ENCODE data around the gene TMED3. TPM values are rescaled to one million over a fixed set of nuclear protein-coding genes. Genes with fewer than 3 reads are reported as not detected.
"Not testable (repeated sequence)": the region's sequence is repeated elsewhere in the genome, so short reads cannot be mapped to it uniquely, and the experiment has no call there.

Gene TMED3
- total RNA-seq, 1 donor from 2014 or later, result 41.2 TPM

DNA sequence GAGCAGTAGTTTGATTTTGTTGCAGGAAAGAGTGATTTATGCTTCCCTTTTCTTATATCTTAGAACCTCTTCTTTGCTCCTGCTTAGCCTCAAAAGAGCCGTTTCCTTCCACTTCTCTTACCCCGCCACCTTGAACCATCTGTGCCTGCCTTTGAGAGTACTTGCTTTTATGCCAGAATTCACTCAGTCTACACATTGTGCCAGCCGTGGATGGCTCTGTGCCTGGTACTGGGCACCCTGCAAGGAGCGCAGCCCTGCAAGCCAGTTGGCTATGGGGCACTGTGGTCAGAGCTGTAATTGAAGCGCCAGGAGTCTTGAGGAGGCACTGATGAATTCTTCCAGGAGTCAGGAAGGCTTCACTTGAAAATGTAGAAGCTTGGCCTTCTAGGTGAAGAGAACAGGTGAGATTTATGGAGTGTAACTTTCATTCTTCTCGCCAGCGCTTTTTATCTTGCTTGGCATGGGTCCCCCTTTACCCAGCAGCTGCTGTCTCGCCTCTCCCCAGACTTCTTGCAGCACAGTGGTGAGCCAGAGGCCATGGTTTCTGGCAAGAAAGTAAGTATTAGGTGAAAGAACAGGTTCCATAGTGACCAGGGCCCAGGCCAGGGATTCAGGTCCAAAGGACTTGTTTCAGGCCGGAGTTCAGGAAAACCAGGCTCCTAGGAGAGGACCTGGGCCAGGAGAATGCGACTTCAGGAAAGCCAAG lies 4.9 kb downstream of the TMED3 start:
- intact Hi-C loops (cut with micrococcal nuclease), result no loop called here

DNA sequence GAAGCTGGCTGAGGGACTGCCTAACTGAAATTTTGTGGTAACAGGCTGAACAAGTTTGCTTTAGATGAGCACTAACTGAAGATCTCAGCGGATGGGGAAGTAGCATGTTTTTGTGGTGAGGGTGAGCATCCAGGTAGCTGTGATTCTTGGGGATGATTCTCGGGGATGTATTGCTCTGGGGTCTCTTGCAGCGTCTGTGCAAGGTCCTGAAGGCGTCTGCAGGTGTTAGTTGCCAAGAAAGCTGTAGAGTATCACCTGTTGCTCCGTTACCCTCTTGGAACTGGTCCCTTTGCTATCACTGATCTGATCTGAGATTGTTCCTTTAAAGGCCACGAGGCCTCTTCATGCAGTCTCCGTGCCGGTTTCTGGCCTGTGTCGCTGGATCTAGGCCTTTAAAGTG lies 6.0 kb downstream of the TMED3 start:
- intact Hi-C loops (cut with micrococcal nuclease), result no loop called here

DNA sequence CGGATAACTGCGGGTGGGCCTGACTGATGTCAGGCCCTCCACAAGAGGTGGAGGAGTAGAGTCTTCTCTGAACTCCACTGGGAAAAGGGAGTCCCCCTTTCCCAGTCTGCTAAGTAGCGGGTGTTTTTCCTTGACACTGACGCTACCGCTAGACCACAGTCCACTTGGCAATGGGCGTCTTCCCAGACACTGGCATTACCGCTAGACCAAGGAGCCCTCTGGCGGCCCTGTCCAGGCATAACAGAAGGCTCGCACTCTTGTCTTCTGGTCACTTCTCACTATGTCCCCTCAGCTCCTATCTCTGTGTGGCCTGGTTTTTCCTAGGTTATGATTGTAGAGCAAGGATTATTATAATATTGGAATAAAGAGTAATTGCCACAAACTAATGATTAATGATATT lies 9.1 kb downstream of the TMED3 start:
- intact Hi-C loops (cut with micrococcal nuclease), result not testable (repeated sequence)

DNA sequence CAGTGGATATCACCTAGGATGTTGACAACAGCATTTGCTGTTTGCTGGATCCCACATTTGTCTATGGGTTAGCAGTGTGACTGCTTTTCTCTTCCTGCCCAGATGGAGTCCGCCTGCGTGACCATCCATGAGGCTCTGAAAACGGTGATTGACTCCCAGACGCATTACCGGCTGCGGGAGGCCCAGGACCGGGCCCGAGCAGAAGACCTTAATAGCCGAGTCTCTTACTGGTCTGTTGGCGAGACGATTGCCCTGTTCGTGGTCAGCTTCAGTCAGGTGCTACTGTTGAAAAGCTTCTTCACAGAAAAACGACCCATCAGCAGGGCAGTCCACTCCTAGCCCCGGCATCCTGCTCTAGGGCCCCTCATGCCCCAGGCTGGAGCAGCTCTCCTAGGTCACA lies 11.0 kb downstream of the TMED3 start:
- intact Hi-C loops (cut with micrococcal nuclease), result no loop called here

DNA sequence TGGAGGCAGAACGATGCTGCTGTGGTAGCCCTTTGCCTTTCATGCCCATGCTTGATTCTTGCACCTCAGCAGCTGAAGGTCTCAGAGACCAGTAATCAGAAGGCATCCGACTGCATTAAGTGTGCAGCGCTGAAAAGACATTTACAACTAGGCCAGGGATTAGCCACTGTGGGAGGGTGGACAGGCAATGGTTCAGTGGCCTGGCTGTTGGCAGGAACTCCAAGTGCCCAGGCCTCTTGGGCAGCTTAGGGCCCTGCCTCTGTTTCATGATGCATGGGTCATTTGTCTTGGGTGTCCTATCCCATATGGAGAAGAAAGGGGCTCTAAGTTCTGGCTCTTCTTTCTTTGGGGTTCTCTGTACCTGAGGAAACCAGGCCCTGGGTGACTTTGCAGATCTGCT lies 11.4 kb downstream of the TMED3 start:
- intact Hi-C loops (cut with micrococcal nuclease), result no loop called here

DNA sequence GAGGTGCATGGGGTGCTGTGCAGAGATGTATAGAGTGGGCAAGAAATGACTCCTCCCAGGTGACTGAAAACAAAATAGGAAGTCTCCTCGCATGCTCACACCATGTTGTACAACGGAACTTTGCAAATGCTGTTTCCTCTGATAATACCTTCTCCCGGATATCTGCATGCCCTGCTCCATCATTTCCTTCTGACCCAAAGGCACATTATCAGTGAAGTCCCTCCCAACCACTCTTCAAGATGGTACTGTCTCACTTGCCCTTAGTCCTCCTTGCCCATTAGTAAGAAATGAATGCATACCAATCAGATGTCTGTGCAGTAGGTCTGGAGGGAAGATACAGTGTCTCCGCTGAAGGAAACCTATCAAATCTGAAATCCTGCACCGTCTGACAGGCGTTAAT lies 12.0 kb downstream of the TMED3 start:
- intact Hi-C loops (cut with micrococcal nuclease), result no loop called here

DNA sequence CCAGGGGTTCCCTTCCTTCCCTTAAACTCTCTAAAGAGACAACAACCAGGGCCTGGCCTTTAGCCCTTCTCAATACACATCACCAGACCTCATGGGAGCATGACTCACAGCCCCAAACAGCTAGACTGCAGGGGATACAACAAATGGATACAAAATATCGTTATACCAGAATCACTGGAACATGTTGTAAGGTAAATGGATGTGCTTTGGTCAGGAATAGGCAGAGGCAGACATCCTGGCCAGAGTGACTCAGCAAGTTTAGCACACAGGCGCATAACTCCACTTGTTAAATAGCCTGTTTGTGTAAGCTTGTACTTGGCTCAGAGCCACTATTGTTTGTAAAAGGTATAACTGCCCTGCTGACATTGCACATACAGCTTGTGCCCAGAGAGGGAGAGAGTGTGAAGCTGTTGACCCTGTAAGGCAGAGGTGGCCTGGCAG lies 18.3 kb downstream of the TMED3 start:
- intact Hi-C loops (cut with micrococcal nuclease), result no loop called here

DNA sequence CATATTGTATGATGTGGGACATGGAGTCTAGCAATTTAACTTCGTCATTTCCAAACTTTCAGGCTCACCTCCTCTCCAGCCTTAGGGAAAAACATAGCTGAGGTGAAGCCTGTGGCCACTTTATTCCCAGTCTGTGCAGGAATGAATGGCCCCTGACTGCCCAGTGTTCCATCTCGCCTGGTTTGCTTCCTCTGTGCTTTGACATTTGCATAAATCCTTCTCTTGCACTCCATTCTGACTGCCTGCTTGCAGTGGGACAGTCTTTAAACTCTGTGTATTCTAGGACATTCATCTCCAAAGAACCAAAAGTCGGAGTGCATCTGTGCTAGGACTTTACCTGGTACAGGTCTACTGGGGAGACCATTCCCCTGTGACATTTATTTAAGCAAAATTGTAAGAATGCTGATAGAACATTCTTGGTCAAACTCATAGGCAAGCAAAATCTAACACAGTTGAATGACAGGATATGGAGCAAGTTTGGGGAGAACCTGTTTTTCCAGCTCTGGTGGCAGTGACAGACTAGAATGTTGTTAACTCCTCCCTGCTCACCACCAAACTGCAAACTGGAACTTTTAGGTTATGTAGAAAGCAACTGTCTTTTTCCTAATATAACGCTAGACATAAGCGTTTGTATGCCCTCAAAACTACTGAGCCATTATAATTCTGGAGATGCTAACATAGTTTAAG lies 22.1 kb downstream of the TMED3 start:
- intact Hi-C loops (cut with micrococcal nuclease), result no loop called here

DNA sequence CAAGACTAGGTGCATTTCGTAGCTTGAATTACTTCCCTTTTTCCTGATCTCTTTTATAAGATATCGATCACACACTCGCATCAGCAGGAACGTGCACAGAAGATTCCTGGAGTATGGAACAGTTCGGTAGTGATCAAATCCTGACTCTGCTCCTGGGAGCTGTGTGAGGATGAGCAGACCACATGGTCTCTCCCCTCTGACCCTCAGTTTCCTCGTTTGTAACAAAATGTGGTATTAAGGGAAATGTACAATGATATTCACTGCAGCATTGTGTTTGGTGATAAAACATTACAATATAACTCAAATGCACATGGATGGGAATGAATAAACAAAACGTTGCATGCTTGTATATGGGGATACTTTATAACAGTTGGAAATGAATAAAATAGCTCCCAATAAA lies 26.7 kb downstream of the TMED3 start:
- intact Hi-C loops (cut with micrococcal nuclease), result no loop called here

DNA sequence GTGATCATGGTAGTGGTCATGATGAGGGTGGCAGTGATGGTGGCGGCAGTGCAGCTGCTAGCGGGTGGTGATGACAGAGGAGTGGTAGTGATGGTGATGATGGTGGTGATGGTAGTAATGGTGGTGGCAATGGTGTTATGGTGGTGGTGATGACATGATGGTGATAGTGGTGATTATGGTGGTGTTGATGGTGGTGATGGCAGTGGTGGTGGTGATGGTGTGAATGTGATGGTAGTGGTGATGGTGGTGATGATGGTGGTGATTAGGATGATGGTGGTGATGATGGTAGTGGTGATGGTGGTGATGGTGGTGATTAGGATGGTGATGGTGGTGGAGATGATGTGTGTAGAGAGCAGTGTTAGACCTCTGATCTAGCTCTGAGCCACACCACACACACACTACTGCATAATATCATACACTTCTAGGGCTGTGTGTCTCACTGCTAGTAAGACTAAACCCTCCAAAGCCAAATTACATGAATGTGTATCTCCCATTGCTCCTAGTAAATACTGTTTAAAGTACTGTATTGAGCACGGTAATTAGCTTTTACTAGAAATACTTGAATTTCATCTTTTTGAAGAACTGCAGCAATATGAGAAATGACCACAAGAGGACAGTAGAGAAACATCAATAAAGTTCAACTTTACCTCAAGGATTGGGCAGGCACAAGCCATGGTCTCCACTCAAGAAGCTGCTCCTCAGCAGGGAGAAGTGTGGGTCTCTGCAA lies 28.8 kb downstream of the TMED3 start:
- intact Hi-C loops (cut with micrococcal nuclease), result loop anchor here (2.0 kb wide), 1 partner anchor 257 kb away; no protein-coding TSS in a partner anchor

DNA sequence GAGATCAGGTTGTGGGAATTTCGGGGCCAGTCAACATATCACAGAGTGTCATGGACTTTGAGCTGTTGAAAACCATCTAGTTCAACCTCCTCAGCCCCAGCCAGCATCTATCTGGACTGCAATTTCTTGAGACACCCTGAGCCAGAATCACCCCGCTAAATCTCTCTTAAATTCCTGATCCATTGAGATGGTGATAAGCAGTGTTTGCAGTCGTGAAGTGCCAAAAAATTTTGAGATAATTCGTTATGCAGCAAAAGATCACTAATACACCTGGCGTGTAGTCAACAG lies 29.3 kb downstream of the TMED3 start:
- intact Hi-C loops (cut with micrococcal nuclease), result no loop called here

DNA sequence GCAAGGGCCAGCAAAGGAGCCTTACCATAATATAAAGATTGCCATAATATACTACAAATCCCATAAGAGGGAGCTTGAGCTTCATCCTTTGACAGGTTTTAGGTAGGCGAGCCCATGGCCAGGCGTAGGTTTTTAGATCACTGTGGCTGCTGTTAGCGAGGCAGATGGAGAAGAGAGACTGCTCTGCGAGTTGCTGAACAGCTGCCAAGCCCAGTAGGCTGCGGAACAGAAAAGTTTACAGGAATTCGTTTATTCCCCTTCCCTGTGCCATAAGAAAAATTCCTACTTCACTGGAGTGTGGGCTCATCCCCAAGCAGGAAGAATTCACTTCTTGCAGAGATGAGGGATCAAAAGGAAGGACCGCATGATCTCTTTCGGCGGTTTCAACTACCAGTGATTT lies 30.5 kb downstream of the TMED3 start:
- intact Hi-C loops (cut with micrococcal nuclease), result no loop called here

DNA sequence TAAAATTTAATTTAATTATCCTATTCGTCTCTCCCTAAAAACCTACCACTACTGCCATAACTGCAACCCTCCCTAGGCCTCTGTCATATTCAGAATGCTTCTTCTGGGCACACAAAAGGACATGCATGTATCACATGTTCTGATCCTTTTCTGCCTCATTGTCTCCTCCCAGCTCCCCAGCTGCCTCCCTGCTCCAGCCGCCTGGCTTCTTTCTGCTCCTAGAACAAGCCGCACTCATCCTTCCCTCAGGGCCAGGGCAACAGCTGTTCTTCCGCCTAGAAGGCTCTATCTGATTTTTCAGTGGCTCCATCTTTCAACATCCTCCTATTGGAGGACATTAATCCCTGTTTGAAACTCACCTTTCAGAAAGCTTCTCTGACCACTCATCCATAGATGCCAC lies 38.6 kb downstream of the TMED3 start:
- intact Hi-C loops (cut with micrococcal nuclease), result no loop called here

DNA sequence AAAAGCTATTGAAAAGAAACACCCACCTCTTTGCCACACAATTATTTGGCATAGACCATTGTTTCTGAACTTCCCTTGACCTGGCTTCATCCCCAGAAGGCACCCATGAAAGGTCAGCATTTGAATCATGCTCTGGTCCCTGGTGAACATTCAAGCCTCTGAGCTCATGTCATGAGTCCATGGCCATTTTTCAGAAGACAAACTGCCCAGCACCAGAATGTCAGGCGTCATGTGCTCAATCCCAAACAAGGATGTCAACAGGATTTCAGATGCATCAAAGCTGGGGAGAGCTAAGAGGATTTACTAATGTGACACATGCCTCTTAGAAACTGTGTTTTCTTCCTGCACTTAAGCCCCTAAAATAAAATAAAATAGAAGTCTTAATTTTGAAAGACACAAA lies 41.3 kb downstream of the TMED3 start:
- intact Hi-C loops (cut with micrococcal nuclease), result no loop called here

DNA sequence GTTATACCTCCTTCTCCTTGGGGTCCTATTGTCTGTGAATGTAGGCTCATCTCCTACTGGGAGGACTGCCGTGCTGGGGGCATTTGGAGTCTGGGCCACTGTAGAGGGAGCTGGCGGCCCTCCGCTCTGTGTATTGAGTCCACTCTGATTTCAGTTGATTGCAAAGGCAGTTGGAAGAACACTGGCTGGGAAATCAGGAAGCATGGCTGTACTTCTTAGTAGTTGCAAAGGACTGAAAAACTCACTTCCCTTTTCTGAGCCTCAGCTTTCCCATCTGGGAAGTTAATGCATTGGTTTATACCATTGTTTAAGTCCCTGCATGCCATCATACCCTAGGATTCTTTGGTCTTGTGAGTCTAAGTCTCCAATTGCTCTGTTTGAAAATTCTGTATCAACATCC lies 46.7 kb downstream of the TMED3 start:
- intact Hi-C loops (cut with micrococcal nuclease), result no loop called here

DNA sequence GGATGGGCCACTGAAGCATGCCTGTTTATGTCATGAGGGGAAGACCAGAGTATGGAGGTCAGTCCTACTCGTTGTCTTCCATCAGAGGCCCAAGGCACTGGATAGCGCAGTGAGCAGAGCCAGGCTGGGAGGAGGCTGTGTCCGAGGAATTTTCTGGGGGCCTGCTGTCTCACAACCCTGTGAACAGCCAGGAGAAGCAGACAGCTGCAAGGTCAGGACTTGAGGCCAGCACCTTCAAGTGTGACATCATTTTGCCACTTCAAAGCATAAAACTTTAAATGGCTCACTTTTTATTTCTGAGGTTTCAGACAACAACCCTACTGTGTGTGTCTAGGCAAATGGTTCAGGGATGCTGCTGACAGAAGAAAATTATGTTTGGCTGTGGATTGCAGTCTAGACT lies 47.2 kb downstream of the TMED3 start:
- intact Hi-C loops (cut with micrococcal nuclease), result no loop called here

DNA sequence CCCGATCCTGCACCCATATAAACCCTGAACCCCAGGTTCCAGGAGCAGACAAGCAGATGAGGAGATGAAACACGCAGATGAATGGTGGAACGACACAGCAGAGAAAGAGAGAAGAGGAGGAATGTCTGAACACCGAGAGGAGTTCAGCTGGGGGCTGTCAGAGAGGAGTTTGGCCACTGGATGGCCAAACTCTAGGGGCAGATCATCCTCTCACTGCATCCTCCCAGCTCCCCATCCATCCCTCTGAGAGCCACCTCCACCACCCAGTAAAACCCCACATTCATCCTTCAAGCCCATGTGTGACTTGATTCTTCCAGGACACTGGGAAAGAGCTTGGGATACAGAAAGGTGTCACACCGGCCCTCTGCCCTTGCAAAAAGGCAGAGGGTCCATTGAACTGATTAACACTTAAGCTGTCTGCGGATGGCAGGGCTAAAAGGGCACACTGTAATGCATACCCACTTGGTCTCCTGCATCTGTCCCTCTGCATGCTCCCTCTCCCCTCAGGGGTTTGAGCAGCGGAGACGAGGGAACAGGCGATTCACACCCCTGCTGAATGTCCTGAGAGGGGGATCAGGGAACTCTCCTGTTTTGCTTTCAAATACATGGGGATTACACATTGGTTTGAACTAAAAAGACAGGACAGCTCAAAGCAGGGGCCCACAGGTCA lies 53.8 kb downstream of the TMED3 start:
- intact Hi-C loops (cut with micrococcal nuclease), result no loop called here

DNA sequence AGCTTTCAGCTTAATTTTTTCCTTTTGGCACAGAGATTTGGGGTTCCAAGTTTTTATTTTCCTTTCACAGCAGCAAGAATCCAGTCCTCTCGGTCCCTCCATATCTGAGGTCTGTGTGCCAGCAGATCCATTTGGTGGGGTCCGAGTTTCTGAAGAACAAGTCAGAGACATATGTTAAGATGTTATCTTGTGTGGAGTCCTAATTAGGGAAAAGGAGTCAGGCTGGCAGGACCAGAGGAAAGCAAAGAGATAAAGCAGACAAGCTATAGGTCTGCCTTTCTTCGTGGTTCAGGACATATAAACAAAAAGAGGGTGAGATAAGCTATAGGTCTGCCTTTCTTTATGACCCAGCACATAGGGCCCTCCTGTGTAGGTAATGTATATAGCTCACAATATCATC lies 54.9 kb downstream of the TMED3 start:
- intact Hi-C loops (cut with micrococcal nuclease), result no loop called here

DNA sequence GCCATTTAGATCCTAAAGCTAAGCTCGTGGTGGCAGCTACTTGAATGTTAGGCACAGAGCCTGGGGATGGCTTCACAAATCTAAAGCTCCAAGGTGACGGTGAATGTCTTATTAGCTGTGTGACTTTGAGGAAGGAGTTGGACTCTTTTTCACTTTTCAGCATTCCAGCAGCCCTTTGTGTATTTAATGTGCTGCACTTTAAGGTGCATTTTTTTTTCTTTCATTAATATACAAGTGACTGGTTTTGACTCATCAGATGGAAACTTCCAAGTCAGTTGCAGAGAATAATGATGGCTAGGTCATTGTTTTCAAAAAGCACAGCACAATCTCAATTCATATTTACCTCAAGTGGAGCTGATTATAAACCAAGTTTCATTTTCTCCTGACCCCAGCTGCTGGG lies 55.8 kb downstream of the TMED3 start:
- intact Hi-C loops (cut with micrococcal nuclease), result no loop called here

DNA sequence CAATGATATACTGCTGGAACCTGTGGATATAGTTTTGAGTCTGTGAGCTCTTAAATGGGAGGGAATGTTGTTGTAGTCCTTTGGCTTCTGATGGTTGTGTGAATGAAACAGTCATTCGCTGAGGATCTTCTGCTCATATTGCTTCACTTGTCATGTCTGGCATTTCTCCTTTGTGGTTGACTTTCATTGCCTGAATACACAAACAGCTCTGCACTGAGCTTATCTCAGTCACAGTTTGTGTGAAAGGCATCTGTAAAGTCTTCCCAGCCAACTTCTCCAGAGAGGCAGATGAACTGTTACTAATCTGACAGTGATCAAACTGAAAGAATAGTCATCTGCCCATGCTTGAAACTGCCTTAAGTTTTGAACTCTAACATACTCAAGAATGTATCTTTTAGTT lies 59.8 kb downstream of the TMED3 start:
- intact Hi-C loops (cut with micrococcal nuclease), result no loop called here

DNA sequence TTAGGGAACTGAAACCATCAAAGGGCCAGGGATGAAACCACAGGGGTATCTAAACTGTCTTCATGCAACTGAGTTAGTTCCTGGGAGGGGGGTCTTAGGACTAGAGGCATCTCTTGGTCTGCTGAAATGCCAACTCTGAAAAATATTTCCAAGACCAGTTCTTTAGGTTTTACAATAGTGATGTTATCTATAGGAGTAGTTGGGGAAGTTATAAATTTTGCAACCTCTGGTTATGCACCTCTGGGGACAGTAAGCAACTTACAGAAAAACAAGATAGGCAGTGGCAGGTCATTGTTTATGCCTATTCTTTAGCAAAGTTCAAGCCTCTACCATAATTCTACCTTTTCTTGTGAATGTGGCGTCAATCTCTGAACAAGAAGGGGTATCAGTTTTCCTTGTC lies 60.7 kb downstream of the TMED3 start:
- intact Hi-C loops (cut with micrococcal nuclease), result no loop called here

DNA sequence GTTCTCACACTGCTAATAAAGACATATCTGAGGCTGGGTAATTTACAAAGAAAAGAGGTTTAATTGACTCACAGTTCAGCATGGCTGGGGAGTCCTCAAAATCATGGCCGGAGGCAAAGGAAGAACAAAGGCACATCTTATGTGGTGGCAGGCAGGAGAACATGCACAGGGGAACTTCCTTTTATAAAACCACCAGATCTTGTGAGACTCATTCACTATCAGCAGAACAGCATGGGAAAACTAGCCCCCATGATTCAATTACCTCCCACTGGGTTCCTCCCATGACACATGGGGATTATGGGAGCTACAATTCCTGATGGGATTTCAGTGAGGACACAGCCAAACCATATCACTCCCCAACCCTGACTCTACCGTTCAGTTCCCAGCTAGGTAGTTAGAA lies 61.5 kb downstream of the TMED3 start:
- intact Hi-C loops (cut with micrococcal nuclease), result no loop called here

Measured in T-helper 2 cell treated with Interferon-gamma antibody and Interleukin-4, amounts not matched to agents 100 ng/mL and 5 ng/mL, for 36 hours (primary cell).